Fibroblast of the conjunctiva (primary cell): ENCODE results near the gene REPS2.
"Not testable (repeated sequence)": the region's sequence is repeated elsewhere in the genome, so short reads cannot be mapped to it uniquely, and the experiment has no call there.

ENCODE experiments used
- DNase-seq: peaks from one replicate; pipeline ENCODE4 v3.0.0-alpha.2; 2010; ENCODE audit warnings: low read depth

Gene REPS2

DNA sequence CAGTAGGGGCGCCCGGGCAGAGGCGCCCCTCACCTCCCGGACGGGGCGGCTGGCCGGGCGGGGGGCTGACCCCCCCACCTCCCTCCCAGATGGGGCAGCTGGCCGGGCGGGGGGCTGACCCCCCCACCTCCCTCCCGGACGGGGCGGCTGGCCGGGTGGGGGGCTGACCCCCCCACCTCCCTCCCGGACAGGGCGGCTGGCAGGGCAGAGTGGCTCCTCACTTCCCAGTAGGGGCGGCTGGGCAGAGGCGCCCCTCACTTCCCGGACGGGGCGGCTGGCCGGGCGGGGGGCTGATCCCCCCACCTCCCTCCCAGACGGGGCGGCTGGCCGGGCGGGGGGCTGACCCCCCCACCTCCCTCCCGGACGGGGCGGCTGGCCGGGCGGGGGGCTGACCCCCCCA is 18.5 kb downstream of the REPS2 start:
- DNase-seq, result not testable (repeated sequence)

DNA sequence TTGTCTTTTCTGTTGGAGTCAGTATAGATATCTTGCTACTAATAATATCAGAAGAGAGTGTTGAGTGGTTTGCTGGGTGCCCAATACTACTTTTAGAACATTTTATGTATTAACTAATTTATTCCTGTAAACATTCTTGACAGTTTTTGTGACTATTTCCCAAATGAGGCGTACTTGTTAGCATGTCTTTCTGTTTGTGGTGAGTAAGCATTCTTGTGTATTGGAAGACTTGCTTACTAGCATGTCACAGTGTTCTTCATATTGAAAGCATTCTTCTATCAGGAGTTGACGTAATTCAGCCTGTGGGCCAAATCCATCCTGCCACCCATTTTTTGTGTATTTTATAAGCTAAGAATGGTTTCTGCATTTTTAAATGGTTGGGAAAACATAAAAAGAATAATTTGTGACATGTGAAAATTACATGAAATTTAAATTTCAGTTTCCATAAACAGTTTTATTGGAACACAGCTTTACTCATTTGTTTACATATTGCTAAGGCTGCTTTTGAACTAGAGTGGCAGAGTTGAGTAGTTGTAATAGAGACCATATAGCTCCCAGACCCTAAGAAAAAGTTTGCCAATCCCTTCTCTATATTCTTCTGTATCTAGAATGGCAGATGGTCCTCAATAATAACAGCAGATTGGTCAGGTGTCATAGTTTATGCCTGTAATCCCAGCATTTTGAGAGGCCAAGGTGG is 20.4 kb downstream of the REPS2 start:
- no peak for DNase-seq

DNA sequence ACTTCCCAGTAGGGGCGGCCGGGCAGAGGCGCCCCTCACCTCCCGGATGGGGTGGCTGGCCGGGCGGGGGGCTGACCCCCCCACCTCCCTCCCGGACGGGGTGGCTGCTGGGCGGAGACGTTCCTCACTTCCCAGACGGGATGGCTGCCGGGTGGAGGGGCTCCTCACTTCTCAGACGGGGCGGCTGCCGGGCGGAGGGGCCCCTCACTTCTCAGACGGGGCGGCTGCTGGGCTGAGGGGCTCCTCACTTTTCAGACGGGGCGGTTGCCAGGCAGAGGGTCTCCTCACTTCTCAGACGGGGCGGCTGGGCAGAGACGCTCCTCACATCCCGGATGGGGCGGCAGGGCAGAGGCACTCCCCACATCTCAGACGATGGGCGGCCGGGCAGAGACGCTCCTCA is 22.3 kb downstream of the REPS2 start:
- not testable (repeated sequence) for DNase-seq

DNA sequence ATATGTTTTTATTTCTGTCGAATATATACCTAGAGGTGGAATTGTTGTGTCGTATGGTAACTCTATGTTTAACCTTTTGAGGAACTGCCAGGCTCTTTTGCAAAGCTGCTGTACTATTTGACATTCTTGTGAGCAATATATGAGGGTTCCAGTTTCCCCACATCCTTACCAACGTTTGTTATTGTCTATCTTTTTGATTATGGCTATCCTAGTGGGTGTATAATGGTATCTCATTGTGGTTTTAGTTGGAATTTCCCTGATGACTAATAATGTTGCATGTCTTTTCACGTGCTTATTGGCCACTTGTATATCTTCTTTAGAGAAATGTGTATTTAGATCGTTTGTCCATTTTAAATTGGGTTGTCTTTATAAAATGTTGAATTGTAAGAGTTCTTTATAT is 24.5 kb downstream of the REPS2 start:
- no peak for DNase-seq

DNA sequence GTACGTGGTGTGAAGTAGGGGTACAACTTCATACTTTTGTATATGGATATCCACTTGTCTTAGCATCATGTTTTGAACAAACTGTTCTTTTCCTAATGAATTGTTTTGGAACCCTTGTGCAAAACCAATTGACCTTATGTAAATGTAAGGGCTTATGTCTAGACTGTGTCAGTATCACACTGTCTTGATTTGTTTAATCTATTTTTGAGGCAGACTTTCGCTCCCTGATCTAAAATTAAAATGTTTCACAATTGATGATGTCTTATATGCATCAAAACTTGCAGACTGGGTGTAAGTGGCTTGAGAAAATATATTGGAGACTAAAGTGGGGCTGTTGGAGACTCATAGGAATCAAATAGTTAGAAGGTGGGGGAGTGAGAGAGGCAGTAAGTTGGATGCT is 25.2 kb downstream of the REPS2 start:
- no peak for DNase-seq

DNA sequence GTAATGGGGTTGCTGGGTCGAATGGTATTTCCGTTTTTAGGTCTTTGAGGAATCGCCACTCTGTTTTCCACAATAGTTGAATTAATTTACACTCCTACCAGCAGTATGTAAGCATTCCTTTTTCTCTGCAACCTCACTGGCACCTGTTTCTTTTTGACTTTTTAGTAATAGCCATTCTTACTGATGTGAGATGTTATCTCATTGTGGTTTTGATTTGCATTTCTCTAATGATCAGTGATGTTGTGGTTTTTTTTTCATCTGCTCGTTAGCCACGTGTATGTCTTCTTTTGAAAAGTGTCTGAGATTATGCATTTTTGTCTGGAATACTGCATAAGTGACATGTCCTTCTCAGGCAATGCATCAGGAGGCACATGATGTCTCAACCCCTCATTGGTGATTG is 28.8 kb downstream of the REPS2 start:
- no peak for DNase-seq

DNA sequence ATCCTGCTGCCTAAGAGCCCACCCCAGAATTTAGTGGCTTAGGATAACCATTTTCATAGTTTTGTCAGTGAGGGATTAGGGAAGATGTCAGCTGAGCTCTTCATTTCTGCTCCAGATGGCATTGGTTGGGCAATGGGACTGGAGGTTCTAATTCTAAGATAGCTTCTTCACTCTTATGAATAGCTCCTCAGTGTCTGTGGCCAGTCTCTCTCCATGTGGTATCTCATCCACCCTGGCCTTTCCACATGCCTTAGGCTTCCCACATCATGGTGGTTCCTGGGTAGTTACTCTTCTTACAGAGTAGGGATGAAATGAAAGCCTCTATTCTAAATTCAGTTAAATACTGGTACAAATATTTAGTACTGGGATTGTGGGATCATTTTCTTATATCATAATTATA is 31.3 kb downstream of the REPS2 start:
- no peak for DNase-seq

DNA sequence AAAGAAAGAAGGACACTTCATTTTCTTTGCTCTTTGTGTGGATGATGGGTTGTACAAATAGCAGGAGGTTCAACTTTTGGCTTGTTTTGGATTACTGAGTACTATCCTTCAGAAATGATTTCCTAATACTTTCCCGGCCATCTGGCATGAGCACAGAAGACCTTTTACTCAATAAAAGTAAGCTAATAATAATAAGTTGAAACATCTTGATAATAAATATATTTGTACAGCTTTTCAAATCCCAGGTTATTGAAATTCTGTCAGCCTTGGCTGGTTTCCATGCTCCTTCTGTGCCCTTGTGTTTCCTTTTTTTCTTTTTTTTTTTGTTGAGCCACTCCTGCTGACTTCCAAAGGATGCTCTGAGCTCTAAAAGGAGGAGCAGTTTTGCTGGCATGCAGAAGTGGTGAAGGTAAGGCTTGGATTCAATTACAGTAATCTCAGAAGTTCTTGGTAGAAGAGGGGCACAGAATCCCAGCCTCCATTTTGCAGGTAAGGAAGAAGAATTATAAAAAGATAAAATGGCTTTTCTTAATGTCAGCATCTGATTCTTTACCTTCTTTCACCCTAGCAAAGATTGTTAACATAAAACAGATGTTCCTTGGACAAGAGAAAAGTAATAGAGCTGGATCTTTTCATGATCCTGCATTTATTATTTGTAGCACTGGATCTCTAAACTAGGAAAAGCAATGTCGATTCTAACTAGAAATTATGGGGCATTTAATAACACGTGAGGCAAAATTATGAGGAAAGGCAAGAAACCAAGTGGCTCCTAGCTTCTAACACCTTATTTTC is 31.9 kb downstream of the REPS2 start:
- DNase-seq, result peak; percentile 12

DNA sequence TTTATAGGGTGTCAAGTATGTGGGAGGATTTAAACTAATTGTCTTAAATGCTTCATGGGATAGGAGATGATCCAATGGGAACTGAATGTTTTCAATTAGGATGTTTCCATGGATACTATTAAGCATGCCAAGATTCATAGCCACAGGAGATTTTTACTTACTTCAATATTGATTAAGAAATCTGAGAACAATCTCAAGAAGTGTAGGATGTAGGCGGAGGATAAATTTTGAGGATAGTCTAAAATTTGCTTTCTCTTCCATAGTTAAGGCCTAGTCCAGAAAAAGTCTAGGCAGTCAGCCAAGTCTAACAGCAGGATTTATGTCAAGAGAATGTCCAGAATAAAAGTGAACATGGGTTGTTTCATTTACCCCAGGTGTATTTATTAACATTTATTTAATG is 32.8 kb downstream of the REPS2 start:
- DNase-seq, result peak; percentile 16

DNA sequence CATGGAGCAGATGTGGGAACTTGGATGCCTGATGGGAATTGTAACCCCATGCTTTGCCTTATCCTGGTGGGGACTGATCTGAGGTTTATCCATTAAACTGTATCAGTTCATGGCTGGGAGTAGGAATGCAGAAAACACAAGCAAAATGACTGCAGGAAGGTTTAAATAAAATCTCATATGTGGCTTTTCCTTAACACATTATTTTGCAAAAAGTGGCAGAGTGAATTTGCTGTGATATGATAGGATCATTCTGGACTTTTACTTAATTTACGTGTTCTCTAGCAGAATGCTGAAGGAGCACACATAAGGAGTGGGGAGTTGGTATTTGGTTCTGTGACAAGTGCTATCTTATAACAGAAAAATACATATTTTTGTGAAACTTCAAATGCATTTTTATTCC is 34.8 kb downstream of the REPS2 start:
- no peak for DNase-seq

DNA sequence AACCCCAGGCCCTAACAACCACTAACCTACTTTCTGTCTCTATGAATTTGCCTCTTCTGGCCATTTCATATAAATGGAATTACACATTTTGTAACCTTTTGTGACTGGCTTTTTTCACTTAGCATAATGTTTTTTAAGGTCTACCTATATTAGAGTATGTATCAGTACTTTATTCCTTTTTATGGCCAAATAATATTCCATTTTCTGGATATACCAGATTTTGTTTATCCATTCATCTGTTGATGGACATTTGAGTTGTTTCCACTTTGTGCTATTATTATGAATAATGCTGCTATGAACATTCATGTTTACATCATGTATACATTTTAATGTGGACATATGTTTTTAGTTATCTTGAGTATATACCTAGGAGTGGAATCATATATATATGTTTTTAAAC is 35.5 kb downstream of the REPS2 start:
- DNase-seq, result no peak

DNA sequence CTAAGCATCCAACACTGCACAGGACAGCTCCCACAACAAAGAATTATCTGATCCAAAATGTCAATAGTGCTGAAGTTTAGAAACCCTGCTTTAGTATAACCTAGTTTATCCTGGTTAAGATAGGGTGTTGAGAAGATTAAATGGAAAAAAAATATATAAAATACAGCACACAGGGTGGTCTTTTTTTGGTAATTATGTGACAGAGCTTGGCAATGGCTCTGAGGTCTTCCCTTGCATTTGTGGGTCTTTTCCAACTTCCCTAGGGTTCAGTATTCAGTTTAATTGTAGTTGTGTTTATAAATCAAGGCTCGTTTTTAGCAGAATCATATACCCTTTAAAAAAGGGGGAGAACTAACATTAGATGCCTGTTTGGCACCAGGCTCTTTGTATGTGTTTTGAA is 36.6 kb downstream of the REPS2 start:
- no peak for DNase-seq

DNA sequence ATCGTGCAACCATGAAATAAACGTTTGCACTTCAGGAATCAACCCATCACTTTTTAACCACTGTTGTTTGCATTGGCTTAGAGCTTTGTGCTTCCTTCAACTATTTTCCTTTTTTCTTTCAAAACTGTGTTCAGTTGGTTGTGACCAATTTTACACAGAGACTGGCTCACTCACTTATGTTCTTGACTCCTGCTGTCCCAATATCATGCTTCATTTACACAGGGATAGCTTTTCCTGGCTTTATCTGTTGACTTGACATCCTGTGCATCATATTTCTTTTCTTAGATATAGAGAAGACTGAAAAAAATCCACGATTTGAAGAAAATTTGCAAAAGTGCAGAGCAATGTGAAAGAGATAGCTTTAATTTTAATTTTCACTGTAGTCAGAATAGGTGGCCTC is 38.8 kb downstream of the REPS2 start:
- DNase-seq, result no peak

DNA sequence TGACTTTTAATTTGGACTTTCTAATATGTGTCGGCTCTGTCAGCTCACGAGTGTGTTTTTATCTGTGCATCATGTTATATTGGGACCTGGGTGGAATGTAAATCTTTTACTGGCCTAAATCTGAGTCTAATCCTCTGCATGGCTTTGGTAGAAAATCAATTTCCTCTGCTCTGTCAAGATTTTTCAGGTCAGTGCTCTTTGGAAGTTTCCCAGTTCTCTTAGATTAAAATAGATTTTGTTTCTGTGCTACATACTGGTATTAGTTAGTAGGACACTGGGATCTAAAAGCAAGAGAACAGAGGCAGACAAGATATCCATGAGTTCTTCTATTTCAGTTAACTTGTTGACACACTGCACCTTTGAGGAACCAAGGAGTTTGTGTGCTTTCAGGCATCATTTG is 39.7 kb downstream of the REPS2 start:
- DNase-seq, result no peak

DNA sequence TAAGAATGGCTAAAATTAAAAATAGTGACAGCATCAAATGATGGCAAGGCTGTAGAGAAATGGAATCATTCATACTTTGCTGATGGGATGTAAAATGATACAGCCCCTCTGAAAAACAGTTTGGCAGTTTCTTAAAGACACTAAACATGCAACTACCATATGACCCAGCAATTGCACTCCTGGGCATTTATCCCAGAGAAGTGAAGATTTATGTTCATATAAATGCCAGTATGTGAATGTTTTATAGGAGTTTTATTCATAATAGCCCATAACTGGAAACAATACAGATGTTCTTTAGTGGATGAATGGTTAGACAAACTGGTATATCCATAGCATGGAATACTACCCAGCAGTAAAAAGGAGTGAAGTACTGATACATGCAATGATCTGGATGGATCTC is 43.3 kb downstream of the REPS2 start:
- no peak for DNase-seq

DNA sequence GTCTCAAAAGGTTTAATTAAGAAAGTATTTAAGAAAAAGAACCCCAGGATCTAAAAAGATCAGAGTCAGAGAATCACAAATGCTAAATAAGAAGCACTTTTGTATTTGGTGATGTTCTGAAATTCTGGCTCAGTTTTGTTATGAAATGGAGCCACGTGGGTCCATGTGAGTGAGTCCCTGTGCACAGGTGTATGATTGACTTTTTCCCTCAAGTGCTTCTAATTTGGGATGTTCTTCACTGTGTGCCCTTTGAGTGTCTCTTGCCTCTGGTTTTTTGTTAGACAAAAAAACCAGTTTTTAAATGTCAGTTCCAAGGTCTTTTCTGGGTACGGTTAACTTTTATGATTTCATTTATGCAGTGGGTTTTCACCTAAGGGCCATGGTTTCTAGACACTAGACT is 44.4 kb downstream of the REPS2 start:
- DNase-seq, result no peak

DNA sequence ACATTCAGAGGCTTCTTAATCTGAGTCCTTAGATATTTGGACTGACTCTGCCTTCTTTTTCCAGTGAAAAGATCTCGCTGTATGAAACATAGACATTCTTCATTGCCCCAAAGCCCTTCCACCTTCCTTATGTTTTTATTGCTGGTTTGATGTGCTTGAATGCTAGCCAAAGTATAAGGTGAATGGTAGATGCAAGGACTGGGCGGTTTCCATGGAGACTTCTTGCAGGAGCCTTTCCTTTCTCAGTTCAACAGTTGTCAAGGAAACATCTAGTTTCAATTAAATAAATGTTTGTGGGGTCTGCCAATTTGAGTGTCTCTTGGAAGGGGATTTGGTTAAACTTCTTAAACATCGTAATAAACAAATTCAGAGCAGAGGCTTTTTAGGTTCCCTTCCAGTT is 46.0 kb downstream of the REPS2 start:
- no peak for DNase-seq

DNA sequence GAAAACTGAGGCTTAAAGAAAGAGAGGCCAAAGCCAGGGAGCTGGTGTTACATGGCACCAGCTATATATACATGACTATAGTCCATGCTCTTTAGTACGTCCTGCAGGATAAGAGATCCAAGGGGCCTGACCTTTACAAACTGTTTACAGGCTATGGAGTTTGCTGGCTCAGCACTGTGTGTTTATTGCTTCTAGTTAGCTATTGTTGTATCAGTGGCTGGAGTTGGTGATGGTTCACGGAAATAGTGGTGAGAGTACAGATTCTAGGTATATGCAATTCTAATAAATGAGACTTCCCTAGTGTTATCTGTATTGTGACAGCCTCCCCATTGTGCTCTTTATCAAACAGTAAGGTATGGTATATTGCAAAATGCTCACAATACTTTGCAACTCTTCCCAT is 46.5 kb downstream of the REPS2 start:
- no peak for DNase-seq

DNA sequence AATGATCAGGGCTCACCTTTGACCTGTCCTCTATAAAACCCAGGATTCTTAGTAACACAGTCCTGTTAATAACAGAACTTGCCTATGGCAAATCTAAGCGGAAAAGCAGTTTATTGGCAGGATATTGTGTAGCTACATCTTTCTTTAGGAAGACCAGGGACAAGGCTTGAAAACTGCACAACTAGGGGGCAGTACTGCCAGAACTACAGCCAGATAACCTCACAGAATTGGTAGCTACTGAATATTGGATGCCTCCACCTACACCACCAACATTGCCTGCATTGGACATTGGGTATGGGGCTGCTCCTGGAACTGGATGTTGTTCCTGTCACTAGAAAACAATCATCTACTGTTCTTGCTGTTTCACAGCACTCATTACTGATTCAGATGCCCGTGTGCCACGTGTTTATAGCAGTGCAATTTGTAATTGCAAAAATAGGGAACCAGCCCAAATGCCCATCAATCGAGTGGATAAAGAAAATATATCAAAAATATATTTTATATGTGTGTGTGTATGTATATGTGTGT is 47.4 kb downstream of the REPS2 start:
- no peak for DNase-seq

DNA sequence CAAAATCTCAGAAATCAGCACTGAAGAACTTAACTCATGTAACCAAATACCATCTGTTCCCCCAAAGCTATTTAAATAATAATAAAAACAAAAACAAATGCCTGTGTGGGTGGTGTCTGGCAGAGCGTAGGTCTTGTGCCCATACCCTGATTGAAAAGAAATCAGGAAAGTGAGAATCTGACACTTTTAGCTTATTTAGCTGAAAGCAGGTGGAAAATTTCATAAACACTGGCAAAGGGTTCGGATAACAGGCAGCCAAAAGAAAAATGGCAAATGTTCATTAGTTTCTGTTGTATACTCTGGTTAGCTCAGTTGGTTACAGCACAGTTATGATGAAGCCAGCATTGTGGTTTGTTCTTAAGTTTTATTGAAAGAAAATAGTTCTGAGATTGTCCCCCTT is 48.3 kb downstream of the REPS2 start:
- no peak for DNase-seq

DNA sequence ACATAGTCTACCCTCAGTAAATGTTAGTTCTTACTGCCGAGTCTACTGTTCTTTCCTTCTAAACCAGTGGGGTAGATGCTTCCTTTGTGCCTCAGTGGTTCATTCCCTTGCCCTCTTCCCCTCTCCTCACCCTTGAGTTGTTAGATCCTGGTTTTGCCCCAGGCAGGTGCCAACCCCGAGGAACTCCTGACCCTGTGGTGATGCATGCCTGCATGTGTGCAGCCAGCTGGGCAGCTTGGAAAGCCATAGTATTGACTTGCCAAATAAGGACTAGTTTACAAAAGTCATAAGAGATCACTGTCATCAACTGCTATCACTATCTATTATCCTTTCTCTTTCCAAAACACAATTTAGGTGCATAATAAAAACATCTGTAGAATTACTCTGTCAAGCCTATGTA is 50.9 kb downstream of the REPS2 start:
- no peak for DNase-seq

DNA sequence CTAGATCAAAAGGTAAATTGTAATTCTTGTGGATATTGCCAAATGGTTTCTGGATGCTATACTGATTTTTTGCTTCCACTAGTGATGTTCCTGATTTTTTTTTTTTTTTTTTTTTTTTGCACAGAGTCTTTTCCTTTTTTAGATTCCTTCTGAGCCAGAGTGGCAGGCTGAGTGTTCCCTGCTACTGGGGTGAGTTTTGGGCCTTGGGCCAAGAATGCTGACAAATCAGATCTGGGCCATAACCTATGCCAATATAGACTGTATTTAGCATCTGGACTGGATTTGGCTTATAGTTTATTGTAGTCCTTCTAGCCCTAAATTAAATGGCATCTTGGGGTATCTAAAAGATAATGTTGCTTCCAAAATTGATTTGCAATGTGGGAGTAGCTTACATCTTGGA is 52.8 kb downstream of the REPS2 start:
- DNase-seq, result no peak

DNA sequence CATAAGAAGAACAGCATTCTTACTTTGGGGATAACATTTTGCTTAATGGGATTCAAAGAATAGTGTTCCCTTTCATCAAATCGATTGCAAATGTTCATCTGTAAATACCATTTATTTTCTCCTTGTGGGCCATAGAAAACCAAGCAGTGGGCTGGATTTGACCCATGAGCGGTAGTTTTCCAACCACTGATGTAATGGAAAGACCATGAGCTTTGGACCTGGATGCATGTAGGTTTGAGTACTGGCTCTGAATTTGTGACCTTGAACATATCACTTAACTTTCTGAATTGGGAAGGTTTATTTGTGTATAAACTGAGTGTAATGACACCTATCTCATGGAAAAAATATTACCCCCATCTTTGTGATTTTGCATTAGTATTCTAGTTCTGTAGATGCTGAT is 54.3 kb downstream of the REPS2 start:
- DNase-seq, result no peak
